Thoracic aorta (tissue), 2 donors: Measurements from ENCODE around the gene DUSP14. TPM values are rescaled to one million over a fixed set of nuclear protein-coding genes. Genes with fewer than 3 reads are reported as not detected.

ENCODE experiments used
- ATAC-seq: fragments of 150-250 bp; one replicate; pipeline ENCODE4 v1.8.0; 2017; ENCODE audit warnings: low read depth; ENCODE audit not compliant: insufficient number of reproducible peaks, low FRiP score
- DNase-seq: peaks from one replicate; pipeline ENCODE4 v3.0.0-alpha.2; 2020; ENCODE audit warnings: low spot score
- H3K27ac ChIP-seq, 2 donors: fragments of 200-600 bp; sonication (generic); 1 replicate in 1 of 2; 2 replicates in 1 of 2; pipeline ENCODE4 v1.5.1; 2016; ENCODE audit warnings: mild to moderate bottlenecking in 2 of 2, moderate library complexity in 2 of 2
- H3K27me3 ChIP-seq: fragments of 200-600 bp; sonication (generic); replicated peaks from 2 replicates; pipeline ENCODE4 v1.6.0; 2016; ENCODE audit warnings: mild to moderate bottlenecking; ENCODE audit not compliant: insufficient read depth
- H3K36me3 ChIP-seq: fragments of 200-600 bp; sonication (generic); one replicate; pipeline ENCODE4 v1.5.1; 2016
- H3K4me1 ChIP-seq, 2 donors: fragments of 200-600 bp; sonication (generic); 1 replicate in 1 of 2; 2 replicates in 1 of 2; pipeline versions ENCODE4 v1.5.1 to v1.6.0; 2016; ENCODE audit warnings: low read depth in 2 of 2, mild to moderate bottlenecking in 1 of 2; ENCODE audit not compliant: control insufficient read depth in 1 of 2
- H3K4me3 ChIP-seq: fragments of 200-600 bp; sonication (generic); 2 replicates; pipeline ENCODE4 v1.5.1; 2016; ENCODE audit warnings: mild to moderate bottlenecking
- H3K9me3 ChIP-seq: fragments of 200-600 bp; sonication (generic); 2 replicates; pipeline ENCODE4 v1.5.1; 2016
- CTCF ChIP-seq: fragments of 200-600 bp; sonication (generic); IDR thresholded peaks from one replicate; pipeline ENCODE4 v1.5.1; 2019; ENCODE audit warnings: antibody characterized with exemption
- total RNA-seq, 2 donors: library from RNA; depleted of rRNA; stranded (reverse); fragments of >200 nt; gene quantifications; one replicate each; pipeline versions ENCODE4 v1.1.0 to v1.2.3, GENCODE V29; 2016

The DUSP14 gene
- total RNA-seq, 2 donors from 2014 or later, result 18.1 to 22.2 TPM

GRCh38 chr17:37538981-37539659 lies 49.4 kb downstream of the DUSP14 start:
- H3K27me3 ChIP-seq, result no peaks in the 10 kb centered on the region
- H3K36me3 ChIP-seq, result peaks cover 70% of the 10 kb centered on the region
- no peak for ATAC-seq
- H3K4me1 ChIP-seq, result no peaks in the 10 kb centered on the region
- no peak overlapping the region for H3K4me3 ChIP-seq
- no peak for DNase-seq
- no peak for TF ChIP-seq CTCF
- no peak overlapping the region for H3K27ac ChIP-seq
- H3K9me3 ChIP-seq, result no peaks in the 10 kb centered on the region

- Histone ChIP-seq H3K4me1 (peaks cover 0 to under 1% of the 10 kb centered on the region in 2 donors), H3K27me3 (no peaks in the 10 kb centered on the region), H3K4me3 (no peak overlapping the region), H3K9me3 (no peaks in the 10 kb centered on the region), H3K36me3 (peaks cover 52% of the 10 kb centered on the region), H3K27ac (no peak overlapping the region)
- ATAC-seq, result no peak
- DNase-seq, result no peak
- no peak for TF ChIP-seq CTCF
These were observed 52.4 kb downstream of the DUSP14 start for GRCh38 chr17:37541880-37542660.

GRCh38 chr17:37543637-37544052 lies 54.0 kb downstream of the DUSP14 start:
- no peak for TF ChIP-seq CTCF
- no peak overlapping the region for H3K4me3 ChIP-seq
- no peaks in the 10 kb centered on the region for H3K9me3 ChIP-seq
- no peak overlapping the region for H3K27ac ChIP-seq
- peaks cover 2 to 11% of the 10 kb centered on the region in 2 donors for H3K4me1 ChIP-seq
- peaks cover 36% of the 10 kb centered on the region for H3K36me3 ChIP-seq
- H3K27me3 ChIP-seq, result no peaks in the 10 kb centered on the region
- no peak for ATAC-seq
- DNase-seq, result no peak

- Histone ChIP-seq H3K9me3 (no peaks in the 10 kb centered on the region), H3K36me3 (peaks cover 19% of the 10 kb centered on the region), H3K27ac (no peak overlapping the region), H3K4me3 (no peak overlapping the region), H3K27me3 (no peaks in the 10 kb centered on the region), H3K4me1 (peaks cover 2 to 11% of the 10 kb centered on the region in 2 donors)
- no peak for DNase-seq
- TF ChIP-seq CTCF, result no peak
- ATAC-seq, result no peak
These were observed 55.8 kb downstream of the DUSP14 start for GRCh38 chr17:37545486-37545885.

GRCh38 chr17:37546302-37546701 lies 56.6 kb downstream of the DUSP14 start:
- Histone ChIP-seq H3K27ac (no peak overlapping the region), H3K36me3 (peaks cover 10% of the 10 kb centered on the region), H3K4me1 (peaks cover 2 to 11% of the 10 kb centered on the region in 2 donors), H3K27me3 (no peaks in the 10 kb centered on the region), H3K9me3 (no peaks in the 10 kb centered on the region), H3K4me3 (no peak overlapping the region)
- no peak for TF ChIP-seq CTCF
- ATAC-seq (no peak), DNase-seq (no peak)
